H1 (cell line): ENCODE data around the gene UBE2D2.

ENCODE experiments used
- CHD2 ChIP-seq: IDR thresholded peaks from 2 replicates; pipeline ENCODE4 v1.6.1; 2012; ENCODE audit warnings: low read length, improper control_type of control experiment
- CREB1 ChIP-seq: IDR thresholded peaks from 2 replicates; pipeline ENCODE4 v1.6.1; 2012; ENCODE audit warnings: inconsistent platforms
- CTCF ChIP-seq, 3 experiments: IDR thresholded peaks; 1 replicate in 2 of 3; 2 replicates in 1 of 3; pipeline versions ENCODE4 v1.5.1 to v1.6.1; 2011; ENCODE audit warnings: low read length in 3 of 3, mild to moderate bottlenecking in 3 of 3, inconsistent platforms in 2 of 3, low read depth in 1 of 3, moderate library complexity in 1 of 3; ENCODE audit not compliant: insufficient read depth in 1 of 3; ENCODE audit errors: control extremely low read depth in 1 of 3
- EGR1 ChIP-seq: IDR thresholded peaks from 2 replicates; pipeline ENCODE4 v1.6.1; 2011; ENCODE audit warnings: low read depth, low read length, borderline replicate concordance
- EZH2 ChIP-seq: fragments of 200-600 bp; sonication (generic); IDR thresholded peaks from 2 replicates; pipeline ENCODE4 v1.7.1; 2012; ENCODE audit warnings: low read depth, mild to moderate bottlenecking, moderate library complexity, low read length, inconsistent platforms; ENCODE audit not compliant: severe bottlenecking
- GABPA ChIP-seq: IDR thresholded peaks from 2 replicates; pipeline ENCODE4 v1.6.1; 2011; ENCODE audit warnings: mild to moderate bottlenecking, low read length, moderate library complexity, borderline replicate concordance; ENCODE audit not compliant: insufficient read depth
- POLR2A ChIP-seq, 2 experiments: IDR thresholded peaks; 1 replicate in 1 of 2; 2 replicates in 1 of 2; pipeline ENCODE4 v1.6.1; 2011; ENCODE audit warnings: low read depth in 2 of 2, low read length in 2 of 2, mild to moderate bottlenecking in 2 of 2; ENCODE audit errors: control extremely low read depth in 1 of 2
- POLR2AphosphoS5 ChIP-seq: IDR thresholded peaks from 2 replicates; pipeline ENCODE4 v1.6.1; 2011; ENCODE audit warnings: low read depth, low read length
- POU5F1 ChIP-seq: IDR thresholded peaks from 2 replicates; pipeline ENCODE4 v1.6.1; 2011; ENCODE audit warnings: low read depth, mild to moderate bottlenecking, low read length, moderate library complexity
- TAF1 ChIP-seq: IDR thresholded peaks from 2 replicates; pipeline ENCODE4 v1.6.1; 2011; ENCODE audit warnings: mild to moderate bottlenecking, low read depth, low read length
- YY1 ChIP-seq: IDR thresholded peaks from 2 replicates; pipeline ENCODE4 v1.6.1; 2011; ENCODE audit warnings: low read depth, mild to moderate bottlenecking, low read length
- TF ChIP-seq, protein P1 (sequence below): IDR thresholded peaks from 2 replicates; pipeline ENCODE4 v1.6.1; 2012; ENCODE audit warnings: low read length, inconsistent platforms

- TF ChIP-seq CTCF (IDR thresholded peaks at IDR 0.05; ENCODE audit: control extremely low read depth in 1 of 3, insufficient read depth in 1 of 3, low read depth in 1 of 3, low read length in 3 of 3) (no peak), TAF1 (no peak), EGR1 (no peak), EZH2 (no peak), CREB1 (no peak), POU5F1 (no peak), POLR2AphosphoS5 (no peak), GABPA (no peak), YY1 (no peak), POLR2A (IDR thresholded peaks at IDR 0.05; ENCODE audit: control extremely low read depth in 1 of 2, low read depth in 2 of 2, low read length in 2 of 2) (no peak), CHD2 (no peak)
- TF ChIP-seq, protein P1, sequence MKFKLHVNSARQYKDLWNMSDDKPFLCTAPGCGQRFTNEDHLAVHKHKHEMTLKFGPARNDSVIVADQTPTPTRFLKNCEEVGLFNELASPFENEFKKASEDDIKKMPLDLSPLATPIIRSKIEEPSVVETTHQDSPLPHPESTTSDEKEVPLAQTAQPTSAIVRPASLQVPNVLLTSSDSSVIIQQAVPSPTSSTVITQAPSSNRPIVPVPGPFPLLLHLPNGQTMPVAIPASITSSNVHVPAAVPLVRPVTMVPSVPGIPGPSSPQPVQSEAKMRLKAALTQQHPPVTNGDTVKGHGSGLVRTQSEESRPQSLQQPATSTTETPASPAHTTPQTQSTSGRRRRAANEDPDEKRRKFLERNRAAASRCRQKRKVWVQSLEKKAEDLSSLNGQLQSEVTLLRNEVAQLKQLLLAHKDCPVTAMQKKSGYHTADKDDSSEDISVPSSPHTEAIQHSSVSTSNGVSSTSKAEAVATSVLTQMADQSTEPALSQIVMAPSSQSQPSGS, result no peak
Measured at GRCh38 chr5:139512786-139513390, 48.3 kb upstream of the UBE2D2 start.
